Aorta (tissue), 5 donors: Measurements from ENCODE around the gene CT47C1. TPM values are rescaled to one million over a fixed set of nuclear protein-coding genes. Genes with fewer than 3 reads are reported as not detected.

Experiments used
- ATAC-seq: fragments of 200-7000 bp; cut with Tn5 transposase; one replicate; pipeline ENCODE4 v1.9.1; 2022; ENCODE audit warnings: moderate library complexity; ENCODE audit not compliant: low FRiP score
- DNase-seq, 2 donors: peaks; one replicate each; pipeline ENCODE4 v3.0.0-alpha.2; 2020
- H3K27ac ChIP-seq, 2 donors: one replicate each; pipeline ENCODE4 v1.5.1; 2013; ENCODE audit warnings: low read length in 2 of 2, mild to moderate bottlenecking in 2 of 2, moderate library complexity in 2 of 2, control low read depth in 1 of 2, inconsistent platforms in 1 of 2, low read depth in 1 of 2
- H3K27me3 ChIP-seq, 2 donors: one replicate each; pipeline ENCODE4 v1.6.1; 2013; ENCODE audit warnings: control low read depth in 1 of 2, low read length in 1 of 2, mild to moderate bottlenecking in 1 of 2, moderate library complexity in 1 of 2; ENCODE audit not compliant: insufficient read depth in 2 of 2, control insufficient read depth in 1 of 2
- H3K36me3 ChIP-seq, 2 donors: one replicate each; pipeline ENCODE4 v1.6.1; 2013; ENCODE audit warnings: control low read depth in 1 of 2, low read length in 1 of 2, mild to moderate bottlenecking in 1 of 2; ENCODE audit not compliant: insufficient read depth in 2 of 2, control insufficient read depth in 1 of 2
- H3K4me1 ChIP-seq, 2 donors: one replicate each; pipeline ENCODE4 v1.6.1; 2013; ENCODE audit warnings: low read length in 2 of 2, control low read depth in 1 of 2, mild to moderate bottlenecking in 1 of 2, moderate library complexity in 1 of 2; ENCODE audit not compliant: insufficient read depth in 2 of 2, control insufficient read depth in 1 of 2
- H3K4me3 ChIP-seq, 2 donors: one replicate each; pipeline ENCODE4 v1.5.1; 2013; ENCODE audit warnings: low read length in 2 of 2, control low read depth in 1 of 2, mild to moderate bottlenecking in 1 of 2
- H3K9me3 ChIP-seq: one replicate; pipeline ENCODE4 v1.6.1; 2013; ENCODE audit warnings: mild to moderate bottlenecking, low read length; ENCODE audit not compliant: control insufficient read depth
- WGBS, 2 donors: extraction: QIAGEN DNeasy Blood & Tissue Kit; methylation state at CpG; one replicate each; pipeline ENCODE4 v1.1.7; 2013; 5-methylcytosine and 5-hydroxymethylcytosine counted together
- intact Hi-C, 2 donors: fragments of 100-400 bp; cut with DNase I; formaldehyde crosslinking; loops; one replicate each; pipeline versions ENCODE4 v1.14.2 to v1.15.0; 2022
- polyA plus RNA-seq, 2 donors: library from polyadenylated mRNA; stranded (reverse); fragments of 200-250 nt; gene quantifications; one replicate each; pipeline ENCODE4 v1.2.3, GENCODE V29; 2013
- total RNA-seq, 2 donors: library from RNA; stranded (reverse); fragmentation: NEBNext Ultra II Directional; extraction: Animal tissue kit (Norgen Biotek cat#: 25700); gene quantifications; one replicate each; pipeline ENCODE4 v1.2.1, GENCODE V29; 2021
- donor health status: healthy with polysubstance abuse.
- donor health status: Bipolar disorder and iron deficiency.
- donor health status: DM: no; HTN: no; CAD: no.
- donor health status: DM: no; HTN: no; CAD: no.
- donor health status: DM: yes; HTN: yes; CAD: no.

CT47C1 gene
- total and polyA plus RNA-seq, 4 donors: not detected

DNA sequence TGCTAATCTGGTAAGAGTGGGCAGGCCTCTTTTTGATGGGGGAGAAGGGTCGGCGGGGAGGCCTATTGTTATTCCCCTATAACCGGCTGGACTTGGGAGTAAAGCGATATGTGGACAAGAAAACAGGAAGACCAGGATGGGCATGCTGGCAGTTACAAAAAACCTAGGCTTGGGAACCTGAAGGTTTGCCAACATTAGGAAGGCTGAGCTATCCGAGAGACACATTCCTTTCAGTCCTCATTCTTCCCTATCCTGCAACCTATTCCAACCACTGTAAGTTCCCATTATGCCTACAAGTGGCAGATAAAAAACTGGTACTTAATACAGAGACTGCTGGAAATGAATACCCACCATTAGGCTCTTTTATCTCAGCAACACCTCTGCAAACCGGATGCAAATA is 32.4 kb upstream of the CT47C1 start:
- H3K27ac ChIP-seq: no peak overlapping the region
- H3K4me1 ChIP-seq: peaks cover 0 to 3% of the 10 kb centered on the region in 2 donors
- H3K4me3 ChIP-seq: no peak overlapping the region
- H3K9me3 ChIP-seq: no peaks in the 10 kb centered on the region
- intact Hi-C loops: no loop called here
- DNase-seq (no peak), ATAC-seq (no peak)
- H3K27me3 ChIP-seq: no peaks in the 10 kb centered on the region
- 68 to 72% methylated on average over 6 of the region's 6 CpGs for WGBS, 2 donors
- no peaks in the 10 kb centered on the region for H3K36me3 ChIP-seq

DNA sequence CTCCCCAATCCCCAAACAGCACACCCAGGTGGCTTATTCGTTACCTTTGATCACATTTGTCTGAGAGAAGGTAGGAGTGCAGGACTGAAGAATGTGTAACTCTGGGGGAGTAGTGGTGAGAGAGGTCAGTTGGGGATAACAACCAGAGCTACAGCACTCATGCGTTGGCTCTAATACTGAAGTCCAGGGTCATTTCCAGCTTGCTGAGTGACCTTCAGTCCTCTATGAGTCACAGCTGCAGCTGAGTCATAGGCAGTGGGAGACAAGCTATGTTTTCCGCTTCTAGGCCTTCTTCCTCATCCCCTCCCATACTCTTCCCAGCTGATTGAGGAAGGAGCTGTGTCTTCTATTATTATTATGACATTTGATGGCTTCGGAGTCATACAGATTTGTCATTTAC is 31.6 kb upstream of the CT47C1 start:
- Histone ChIP-seq H3K36me3 (no peaks in the 10 kb centered on the region), H3K9me3 (no peaks in the 10 kb centered on the region), H3K4me1 (peaks cover 0 to 3% of the 10 kb centered on the region in 2 donors), H3K4me3 (no peak overlapping the region), H3K27me3 (no peaks in the 10 kb centered on the region), H3K27ac (no peak overlapping the region)
- intact Hi-C loops: no loop called here
- 41 to 49% methylated on average over 4 of the region's 4 CpGs for WGBS, 2 donors
- peak in 1 of 2 donors; percentile 74 for DNase-seq
- ATAC-seq: peak; percentile 87

DNA sequence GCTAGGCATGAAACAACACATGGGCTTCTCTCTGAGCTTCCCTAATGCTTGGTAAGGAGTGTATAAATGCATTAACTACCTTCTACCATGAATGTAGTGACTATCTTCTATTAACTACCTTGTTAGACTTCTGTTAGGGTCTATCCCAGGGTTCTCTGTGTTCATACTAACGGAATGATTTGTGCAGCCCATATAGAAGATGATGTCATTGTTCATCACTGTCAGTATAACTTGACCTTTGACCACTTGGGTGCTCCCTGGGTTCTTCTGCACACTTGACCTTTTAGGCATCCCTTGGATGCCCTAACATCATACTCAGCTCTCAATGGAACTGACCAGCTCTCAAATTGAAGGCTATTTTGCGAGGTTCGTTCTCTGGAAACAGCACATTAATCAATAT is 30.8 kb upstream of the CT47C1 start:
- ATAC-seq (no peak), DNase-seq (no peak)
- no peak overlapping the region for H3K4me3 ChIP-seq
- intact Hi-C loops: no loop called here
- H3K36me3 ChIP-seq: no peaks in the 10 kb centered on the region
- H3K27me3 ChIP-seq: no peaks in the 10 kb centered on the region
- H3K4me1 ChIP-seq: peaks cover 0 to 3% of the 10 kb centered on the region in 2 donors
- H3K9me3 ChIP-seq: no peaks in the 10 kb centered on the region
- no peak overlapping the region for H3K27ac ChIP-seq
- WGBS, 2 donors: 69 to 92% methylated on average over 3 of the region's 3 CpGs

DNA sequence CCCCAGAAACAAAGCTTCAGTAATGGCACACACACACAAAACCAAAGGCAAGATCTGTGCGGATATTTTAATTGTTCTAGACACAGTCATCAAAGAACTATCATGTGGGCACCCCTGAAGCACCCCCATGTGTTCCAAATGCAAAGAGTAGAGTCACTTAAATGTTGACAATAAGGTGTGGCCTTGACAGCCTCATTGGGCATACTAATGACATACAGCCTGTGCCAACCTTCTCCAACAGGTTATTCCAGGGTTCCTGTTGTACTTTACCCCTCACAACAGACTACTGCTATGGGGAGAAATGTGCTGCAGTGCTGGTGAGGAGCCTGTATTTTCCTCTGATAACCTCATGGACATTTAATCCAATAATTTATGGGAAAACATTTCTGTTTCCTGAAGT is 29.8 kb upstream of the CT47C1 start:
- no peak overlapping the region for H3K27ac ChIP-seq
- intact Hi-C loops: no loop called here
- ATAC-seq (no peak), DNase-seq (no peak)
- H3K27me3 ChIP-seq: no peaks in the 10 kb centered on the region
- H3K9me3 ChIP-seq: no peaks in the 10 kb centered on the region
- peaks cover 0 to 3% of the 10 kb centered on the region in 2 donors for H3K4me1 ChIP-seq
- H3K36me3 ChIP-seq: no peaks in the 10 kb centered on the region
- 53 to 98% methylated on average over 1 of the region's 1 CpG for WGBS, 2 donors
- no peak overlapping the region for H3K4me3 ChIP-seq

DNA sequence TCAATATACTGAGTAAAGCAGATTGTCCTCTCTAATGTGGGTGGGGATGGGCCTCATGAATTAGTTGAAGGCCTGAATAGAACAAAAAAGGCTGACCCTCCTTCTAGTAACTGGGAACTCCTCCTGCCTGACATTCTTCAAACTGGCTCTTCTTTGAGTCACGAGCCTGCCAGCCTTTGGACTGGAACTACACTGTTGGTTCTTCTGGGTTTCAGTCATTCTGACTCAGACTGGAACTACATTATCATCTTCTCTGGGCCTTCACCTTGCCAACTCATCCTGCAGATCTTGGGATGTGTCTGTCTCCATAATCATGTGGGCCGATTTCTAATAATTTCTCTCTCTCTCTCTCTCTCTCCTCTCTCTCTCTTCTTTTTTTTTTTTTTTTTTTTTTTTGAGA is 26.9 kb upstream of the CT47C1 start:
- no peak overlapping the region for H3K4me3 ChIP-seq
- H3K4me1 ChIP-seq: peaks cover 0 to 2% of the 10 kb centered on the region in 2 donors
- intact Hi-C loops: no loop called here
- H3K27ac ChIP-seq: no peak overlapping the region
- no peaks in the 10 kb centered on the region for H3K36me3 ChIP-seq
- 85 to 95% methylated on average over 2 of the region's 2 CpGs for WGBS, 2 donors
- DNase-seq (no peak), ATAC-seq (no peak)
- no peaks in the 10 kb centered on the region for H3K27me3 ChIP-seq
- H3K9me3 ChIP-seq: no peaks in the 10 kb centered on the region

DNA sequence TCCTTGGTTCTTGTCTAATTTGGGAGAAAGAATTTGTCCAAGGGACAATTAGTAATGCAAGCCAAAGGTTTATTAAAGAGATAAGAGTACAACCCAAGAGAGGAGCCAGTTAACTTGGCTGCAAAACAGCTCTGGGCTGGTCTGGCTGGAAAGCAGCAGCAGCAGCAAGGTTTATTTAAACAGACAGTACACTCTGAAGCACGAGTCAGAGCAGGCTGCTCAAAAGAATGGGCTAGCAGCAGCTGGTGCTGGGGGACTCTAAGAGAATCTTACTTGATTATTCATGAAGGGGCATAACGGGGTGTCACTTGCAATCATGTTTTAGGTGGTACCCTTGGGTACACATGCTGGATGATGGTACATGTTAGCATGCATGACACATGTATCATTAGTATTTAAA is 17.1 kb upstream of the CT47C1 start:
- H3K27me3 ChIP-seq: no peaks in the 10 kb centered on the region
- H3K9me3 ChIP-seq: no peaks in the 10 kb centered on the region
- H3K4me3 ChIP-seq: no peak overlapping the region
- WGBS, 2 donors: 33 to 53% methylated on average over 2 of the region's 2 CpGs
- no peaks in the 10 kb centered on the region for H3K4me1 ChIP-seq
- intact Hi-C loops: no loop called here
- ATAC-seq (no peak), DNase-seq (no peak)
- no peaks in the 10 kb centered on the region for H3K36me3 ChIP-seq
- no peak overlapping the region for H3K27ac ChIP-seq

DNA sequence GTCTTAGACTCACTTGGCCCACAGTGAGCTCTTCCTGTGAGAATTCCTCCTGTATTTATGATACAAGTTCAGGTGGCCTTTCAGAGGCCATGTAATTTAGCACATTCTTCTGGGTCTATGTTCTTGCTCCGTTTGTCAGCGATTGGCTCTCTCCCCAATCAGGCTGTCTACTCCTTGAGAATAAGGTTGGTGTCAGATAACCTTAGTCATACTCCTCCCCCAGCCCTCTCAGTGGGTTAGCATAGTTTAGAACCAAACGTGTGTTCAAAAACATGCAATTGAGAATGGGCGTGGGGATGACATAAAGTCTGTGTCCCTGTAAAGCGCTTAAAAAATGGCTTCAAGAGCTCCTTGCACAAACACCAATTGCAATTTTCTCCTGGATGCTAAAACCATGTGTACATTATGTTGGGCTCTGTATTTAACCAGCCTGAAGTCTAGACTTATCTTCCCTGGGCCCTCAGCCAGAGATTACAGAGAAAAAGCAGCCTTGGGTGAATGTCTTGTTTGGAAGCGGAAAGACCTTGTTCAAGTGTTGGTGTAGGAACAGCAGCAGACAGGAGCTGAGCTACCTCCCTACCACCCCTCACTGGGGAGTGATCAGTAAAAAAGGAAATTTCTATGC is 9.9 kb upstream of the CT47C1 start:
- H3K9me3 ChIP-seq: no peaks in the 10 kb centered on the region
- ATAC-seq (no peak), DNase-seq (no peak)
- intact Hi-C loops: no loop called here
- H3K36me3 ChIP-seq: no peaks in the 10 kb centered on the region
- 44 to 48% methylated on average over 6 of the region's 6 CpGs for WGBS, 2 donors
- H3K4me1 ChIP-seq: no peaks in the 10 kb centered on the region
- H3K4me3 ChIP-seq: no peak overlapping the region
- H3K27ac ChIP-seq: no peak overlapping the region
- H3K27me3 ChIP-seq: no peaks in the 10 kb centered on the region

DNA sequence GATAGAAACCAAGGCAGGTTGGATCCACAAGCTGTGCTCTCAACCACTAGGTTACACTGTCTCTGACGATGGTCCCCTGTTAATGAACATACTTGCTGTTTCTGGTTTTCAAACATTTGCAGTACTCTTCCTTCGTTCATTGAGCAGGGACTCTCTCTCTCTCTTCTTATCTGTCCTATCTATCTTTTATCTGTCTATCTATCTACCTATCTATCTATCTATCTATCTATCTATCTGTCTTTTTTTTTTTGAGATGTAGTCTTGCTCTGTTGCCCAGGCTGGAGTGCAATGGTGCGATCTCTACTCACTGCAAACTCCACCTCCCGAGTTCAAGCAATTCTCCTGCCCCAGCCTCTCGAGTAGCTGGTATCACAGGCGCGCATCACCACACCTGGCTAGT is 9.4 kb upstream of the CT47C1 start:
- no peak for ATAC-seq
- H3K4me3 ChIP-seq: no peak overlapping the region
- H3K27me3 ChIP-seq: no peaks in the 10 kb centered on the region
- DNase-seq: no peak
- no peak overlapping the region for H3K27ac ChIP-seq
- H3K4me1 ChIP-seq: no peaks in the 10 kb centered on the region
- H3K36me3 ChIP-seq: no peaks in the 10 kb centered on the region
- 81 to 96% methylated on average over 7 of the region's 7 CpGs for WGBS, 2 donors
- intact Hi-C loops: no loop called here
- no peaks in the 10 kb centered on the region for H3K9me3 ChIP-seq

DNA sequence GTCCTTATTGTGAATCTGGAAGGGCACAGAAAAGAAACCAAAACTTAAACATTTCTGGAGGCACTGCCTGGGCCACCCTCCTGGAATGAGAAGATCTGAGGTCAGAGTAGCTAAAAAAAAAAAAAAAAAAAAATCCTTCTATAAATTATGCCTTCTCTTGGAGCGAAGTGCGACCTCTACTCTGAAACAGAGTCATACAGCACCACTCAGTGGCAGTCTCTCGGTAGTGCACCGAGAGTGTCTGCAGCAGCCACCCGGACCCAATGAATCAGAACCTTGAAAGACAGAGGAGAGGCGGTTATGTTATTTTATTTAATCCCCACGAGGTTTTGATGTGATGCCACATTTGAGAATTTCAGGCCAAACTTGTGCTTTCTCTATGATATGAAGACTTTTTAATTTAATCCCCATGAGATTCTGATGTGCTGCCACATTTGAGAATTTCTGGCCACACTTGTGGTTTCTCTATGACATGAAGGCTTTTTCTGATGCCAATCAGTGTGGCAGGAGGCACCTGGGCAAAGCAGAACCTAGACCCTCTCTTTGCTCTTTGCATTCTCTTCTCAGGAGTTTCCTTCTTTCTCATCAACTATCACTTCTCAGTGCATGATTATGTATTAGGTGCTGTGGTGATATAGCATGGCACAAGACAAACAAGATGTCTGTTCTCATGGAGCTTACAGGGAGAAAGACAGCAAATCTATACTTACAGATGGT is 5.6 kb upstream of the CT47C1 start:
- 0 to 4% methylated on average over 7 of the region's 7 CpGs for WGBS, 2 donors
- Histone ChIP-seq H3K4me1 (no peaks in the 10 kb centered on the region), H3K4me3 (no peak overlapping the region), H3K27me3 (no peaks in the 10 kb centered on the region), H3K36me3 (no peaks in the 10 kb centered on the region), H3K27ac (no peak overlapping the region), H3K9me3 (no peaks in the 10 kb centered on the region)
- DNase-seq (peak; percentile 66 to 84), ATAC-seq (peak; percentile 75)
- intact Hi-C loops: loop anchor here (2.0 to 5.0 kb wide), 3 partner anchors 60 to 220 kb away; no protein-coding TSS in a partner anchor
